ENCODE measurements around the gene CELF4. TPM values are rescaled to one million over a fixed set of nuclear protein-coding genes. Genes with fewer than 3 reads are reported as not detected.

Gene CELF4
- total RNA-seq, 4 donors from 2014 or later, result 0.16 to 0.59 TPM; not detected in 2

GRCh38 chr18:37607281-37607680, 41.7 kb upstream of the CELF4 start:
- peak in 1 of 2 donors; percentile 59 for DNase-seq (ENCODE audit: low spot score in 2 of 2)
- WGBS, 2 donors, result 88 to 93% methylated on average over 11 of the region's 11 CpGs
- TF ChIP-seq POLR2A (IDR thresholded peaks at IDR 0.05), result no peak
- TF ChIP-seq, protein P1, sequence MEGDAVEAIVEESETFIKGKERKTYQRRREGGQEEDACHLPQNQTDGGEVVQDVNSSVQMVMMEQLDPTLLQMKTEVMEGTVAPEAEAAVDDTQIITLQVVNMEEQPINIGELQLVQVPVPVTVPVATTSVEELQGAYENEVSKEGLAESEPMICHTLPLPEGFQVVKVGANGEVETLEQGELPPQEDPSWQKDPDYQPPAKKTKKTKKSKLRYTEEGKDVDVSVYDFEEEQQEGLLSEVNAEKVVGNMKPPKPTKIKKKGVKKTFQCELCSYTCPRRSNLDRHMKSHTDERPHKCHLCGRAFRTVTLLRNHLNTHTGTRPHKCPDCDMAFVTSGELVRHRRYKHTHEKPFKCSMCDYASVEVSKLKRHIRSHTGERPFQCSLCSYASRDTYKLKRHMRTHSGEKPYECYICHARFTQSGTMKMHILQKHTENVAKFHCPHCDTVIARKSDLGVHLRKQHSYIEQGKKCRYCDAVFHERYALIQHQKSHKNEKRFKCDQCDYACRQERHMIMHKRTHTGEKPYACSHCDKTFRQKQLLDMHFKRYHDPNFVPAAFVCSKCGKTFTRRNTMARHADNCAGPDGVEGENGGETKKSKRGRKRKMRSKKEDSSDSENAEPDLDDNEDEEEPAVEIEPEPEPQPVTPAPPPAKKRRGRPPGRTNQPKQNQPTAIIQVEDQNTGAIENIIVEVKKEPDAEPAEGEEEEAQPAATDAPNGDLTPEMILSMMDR (IDR thresholded peaks at IDR 0.05), result no peak
- intact Hi-C loops (cut with DNase I; ENCODE audit: low total_unique reads), result no loop called here
- H3K4me3 ChIP-seq (ENCODE audit: low read depth, poor library complexity, severe bottlenecking), result no peak overlapping the region

- TF ChIP-seq, protein P1 (IDR thresholded peaks at IDR 0.05), result no peak
- TF ChIP-seq POLR2A (IDR thresholded peaks at IDR 0.05), result no peak
- intact Hi-C loops (cut with DNase I; ENCODE audit: low total_unique reads), result no loop called here
- 77 to 80% methylated on average over 4 of the region's 4 CpGs for WGBS, 2 donors
- DNase-seq (ENCODE audit: low spot score in 2 of 2), result peak in 1 of 2 donors; percentile 21
- no peak overlapping the region for H3K4me3 ChIP-seq (ENCODE audit: low read depth, poor library complexity, severe bottlenecking)
Observed at GRCh38 chr18:37604032-37604431, 38.4 kb upstream of the CELF4 start.

DNA sequence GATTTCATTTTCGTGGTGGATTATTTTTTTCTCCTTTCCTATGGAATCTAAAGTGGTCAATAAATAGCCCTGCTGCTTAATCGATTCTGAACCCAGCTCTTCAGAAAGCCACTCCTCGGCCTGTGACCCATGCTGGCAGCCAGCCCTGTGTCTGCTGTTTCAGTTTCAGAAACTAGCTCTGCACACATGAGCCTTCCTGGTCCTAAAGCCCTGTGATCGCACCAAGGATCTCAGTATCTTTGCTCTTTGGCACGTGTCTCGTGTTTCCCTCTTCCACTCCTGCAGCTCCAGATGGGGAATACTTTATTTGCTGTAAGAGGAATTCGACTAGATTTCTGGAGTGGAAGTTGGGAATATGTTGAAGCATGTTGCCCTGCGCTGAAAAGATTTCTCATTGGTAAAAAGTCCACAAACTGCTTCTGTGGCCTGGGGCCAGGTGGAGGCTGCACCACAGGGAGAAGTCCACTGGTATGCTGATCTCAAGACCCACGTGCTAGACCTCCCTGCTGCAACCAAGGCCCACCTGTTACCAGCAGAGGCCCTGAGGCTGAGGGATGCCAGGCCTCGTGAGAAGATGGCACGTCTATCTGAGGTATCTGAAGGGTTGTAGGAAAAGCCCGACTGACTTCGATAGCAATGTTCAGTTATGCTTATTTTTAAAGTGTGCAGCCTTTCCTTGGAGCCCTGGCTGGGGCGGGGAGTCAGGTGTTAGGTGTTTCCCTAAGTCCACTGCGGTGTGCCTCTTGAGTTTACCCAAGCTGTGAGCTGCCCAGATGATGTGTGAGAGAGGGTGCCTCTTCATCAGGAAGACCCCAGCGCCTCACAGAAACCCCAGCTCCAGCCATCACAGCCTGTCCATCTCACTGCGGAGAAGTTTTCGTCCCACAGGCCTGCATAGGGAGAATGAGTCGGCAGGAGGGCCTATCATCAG, 33.6 kb upstream of the CELF4 start:
- no peak for TF ChIP-seq POLR2A (IDR thresholded peaks at IDR 0.05)
- TF ChIP-seq, protein P1 (IDR thresholded peaks at IDR 0.05), result no peak

DNA sequence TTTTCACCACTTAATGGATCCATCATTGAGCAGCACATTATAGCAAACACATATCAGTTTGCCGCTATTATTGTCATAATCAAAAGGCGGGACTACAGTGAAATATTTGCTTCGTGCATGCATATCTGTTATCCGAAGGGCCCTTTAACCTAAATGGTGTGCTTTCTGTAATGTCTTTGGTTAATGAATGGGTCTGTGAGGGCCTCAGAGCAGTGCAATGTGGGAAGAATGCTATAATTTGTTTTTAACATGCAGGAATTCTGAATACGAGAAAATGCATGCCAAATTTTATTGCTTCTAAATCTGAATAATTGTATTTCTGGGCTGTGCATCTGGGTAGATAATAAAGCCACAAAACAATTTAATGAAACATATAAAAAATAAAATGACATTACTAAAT, 32.8 kb upstream of the CELF4 start:
- TF ChIP-seq POLR2A (IDR thresholded peaks at IDR 0.05), result no peak
- TF ChIP-seq, protein P1 (IDR thresholded peaks at IDR 0.05), result no peak
- 86 to 90% methylated on average over 5 of the region's 5 CpGs for WGBS, 2 donors
- no peak overlapping the region for H3K4me3 ChIP-seq (ENCODE audit: low read depth, poor library complexity, severe bottlenecking)
- no peak for DNase-seq (ENCODE audit: low spot score in 2 of 2)
- intact Hi-C loops (cut with DNase I; ENCODE audit: low total_unique reads), result no loop called here

More for the DNA sequence above, 33.6 kb upstream of the CELF4 start:
- intact Hi-C loops (cut with DNase I; ENCODE audit: low total_unique reads), result no loop called here
- 60 to 70% methylated on average over 19 of the region's 19 CpGs for WGBS, 2 donors
- no peak for DNase-seq (ENCODE audit: low spot score in 2 of 2)
- no peak overlapping the region for H3K4me3 ChIP-seq (ENCODE audit: low read depth, poor library complexity, severe bottlenecking)

- H3K4me3 ChIP-seq (ENCODE audit: low read depth, poor library complexity, severe bottlenecking), result no peak overlapping the region
- 94 to 100% methylated on average over 1 of the region's 1 CpG for WGBS, 2 donors
- intact Hi-C loops (cut with DNase I; ENCODE audit: low total_unique reads), result no loop called here
- TF ChIP-seq, protein P1 (IDR thresholded peaks at IDR 0.05), result no peak
- TF ChIP-seq POLR2A (IDR thresholded peaks at IDR 0.05), result no peak
- DNase-seq (ENCODE audit: low spot score in 2 of 2), result no peak
Observed at GRCh38 chr18:37590346-37590745, 24.7 kb upstream of the CELF4 start.

Data from lower leg skin (tissue), 4 donors.